CD4-positive, alpha-beta T cell treated with Interleukin-6 for 4 hours (primary cell): ENCODE data around the gene TGFB2.

ENCODE experiments used
- DNase-seq: peaks from one replicate; pipeline ENCODE4 v3.0.0-alpha.2; 2020; ENCODE audit warnings: mixed read lengths

Gene TGFB2

DNA sequence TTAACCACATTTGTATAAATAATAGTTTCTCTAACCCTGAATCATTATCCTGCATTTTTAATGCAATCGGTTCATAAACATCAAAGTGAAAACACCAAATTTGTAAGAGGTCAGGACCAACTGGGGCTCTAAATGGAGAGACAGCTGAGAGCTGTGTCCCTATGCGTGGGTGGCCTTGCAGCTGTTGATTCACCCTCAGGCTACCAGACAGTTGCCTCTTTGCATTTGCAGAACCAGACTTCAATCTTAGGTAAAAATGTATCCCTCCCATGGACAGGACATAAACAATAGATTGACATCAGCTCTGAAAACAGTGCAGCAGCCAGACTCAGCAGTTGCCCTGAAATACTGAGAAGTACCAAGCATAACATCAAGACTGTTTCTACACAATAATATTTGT, 8.8 kb upstream of the TGFB2 start:
- DNase-seq, result no peak

DNA sequence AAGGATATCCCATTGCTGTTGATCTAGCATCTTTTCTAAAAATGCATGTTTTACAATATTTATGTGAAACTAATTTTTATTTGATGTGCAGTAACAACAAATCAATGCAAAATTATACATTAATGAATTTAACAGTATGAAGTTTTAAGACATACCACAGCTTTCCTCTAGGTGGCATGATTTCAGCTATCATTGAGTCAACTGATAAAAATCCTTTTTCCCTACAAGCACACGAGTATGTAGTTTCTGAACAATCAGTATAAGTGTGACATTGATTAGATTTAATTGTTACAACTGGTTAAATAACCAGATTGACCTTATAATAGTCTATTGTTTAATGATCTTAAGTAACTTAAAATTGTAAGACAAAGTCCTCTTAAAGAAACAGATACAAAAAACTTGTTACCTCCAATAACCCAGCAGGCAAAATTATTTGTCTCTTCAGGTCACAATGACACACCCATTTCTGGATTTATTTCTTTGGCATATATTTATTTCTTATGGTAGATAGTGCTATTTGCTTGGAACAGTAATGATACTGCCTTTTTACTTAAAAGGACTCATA, 5.8 kb upstream of the TGFB2 start:
- no peak for DNase-seq

DNA sequence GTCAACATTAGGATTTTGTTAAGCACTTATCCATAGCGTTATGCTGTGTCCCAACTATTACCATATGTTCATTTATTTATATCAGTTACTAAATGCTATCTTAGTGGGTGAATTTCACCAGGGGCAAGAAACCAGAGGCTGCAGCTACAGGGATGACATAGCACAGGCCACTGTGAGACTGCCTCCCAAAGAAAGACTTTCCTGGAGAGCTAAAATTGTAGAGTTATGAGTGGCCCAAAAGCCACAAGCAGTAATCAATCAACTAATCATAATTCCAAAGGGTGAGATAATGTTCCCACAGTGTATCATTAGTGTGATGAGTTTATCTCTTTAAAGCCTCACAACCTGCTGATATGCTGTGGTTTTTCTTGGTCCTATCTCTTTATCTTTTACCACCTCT, 3.8 kb upstream of the TGFB2 start:
- no peak for DNase-seq

DNA sequence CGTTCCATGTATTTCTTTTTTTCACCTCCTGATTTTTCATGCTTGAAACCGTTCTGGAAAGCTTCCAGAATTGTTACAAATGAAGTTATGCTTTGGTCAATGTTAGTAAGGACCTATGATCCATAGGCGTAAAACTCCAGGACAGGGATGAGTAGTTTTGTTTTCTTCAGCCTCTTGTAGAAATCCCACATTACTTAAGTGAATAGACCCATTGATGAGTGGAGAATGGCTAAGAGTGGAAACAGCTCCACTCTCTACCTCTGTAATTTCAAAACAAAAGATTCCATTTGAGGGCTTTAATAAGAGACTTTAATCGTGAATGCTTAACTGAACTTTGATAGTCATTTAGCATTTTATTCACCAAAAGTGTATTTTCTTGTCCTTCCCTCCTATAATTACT, 3.0 kb upstream of the TGFB2 start:
- DNase-seq, result no peak

DNA sequence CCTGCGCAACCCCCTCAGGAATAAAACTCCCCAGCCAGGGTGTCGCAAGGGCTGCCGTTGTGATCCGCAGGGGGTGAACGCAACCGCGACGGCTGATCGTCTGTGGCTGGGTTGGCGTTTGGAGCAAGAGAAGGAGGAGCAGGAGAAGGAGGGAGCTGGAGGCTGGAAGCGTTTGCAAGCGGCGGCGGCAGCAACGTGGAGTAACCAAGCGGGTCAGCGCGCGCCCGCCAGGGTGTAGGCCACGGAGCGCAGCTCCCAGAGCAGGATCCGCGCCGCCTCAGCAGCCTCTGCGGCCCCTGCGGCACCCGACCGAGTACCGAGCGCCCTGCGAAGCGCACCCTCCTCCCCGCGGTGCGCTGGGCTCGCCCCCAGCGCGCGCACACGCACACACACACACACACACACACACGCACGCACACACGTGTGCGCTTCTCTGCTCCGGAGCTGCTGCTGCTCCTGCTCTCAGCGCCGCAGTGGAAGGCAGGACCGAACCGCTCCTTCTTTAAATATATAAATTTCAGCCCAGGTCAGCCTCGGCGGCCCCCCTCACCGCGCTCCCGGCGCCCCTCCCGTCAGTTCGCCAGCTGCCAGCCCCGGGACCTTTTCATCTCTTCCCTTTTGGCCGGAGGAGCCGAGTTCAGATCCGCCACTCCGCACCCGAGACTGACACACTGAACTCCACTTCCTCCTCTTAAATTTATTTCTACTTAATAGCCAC, 696 bp downstream of the TGFB2 start:
- DNase-seq, result peak; percentile 20

DNA sequence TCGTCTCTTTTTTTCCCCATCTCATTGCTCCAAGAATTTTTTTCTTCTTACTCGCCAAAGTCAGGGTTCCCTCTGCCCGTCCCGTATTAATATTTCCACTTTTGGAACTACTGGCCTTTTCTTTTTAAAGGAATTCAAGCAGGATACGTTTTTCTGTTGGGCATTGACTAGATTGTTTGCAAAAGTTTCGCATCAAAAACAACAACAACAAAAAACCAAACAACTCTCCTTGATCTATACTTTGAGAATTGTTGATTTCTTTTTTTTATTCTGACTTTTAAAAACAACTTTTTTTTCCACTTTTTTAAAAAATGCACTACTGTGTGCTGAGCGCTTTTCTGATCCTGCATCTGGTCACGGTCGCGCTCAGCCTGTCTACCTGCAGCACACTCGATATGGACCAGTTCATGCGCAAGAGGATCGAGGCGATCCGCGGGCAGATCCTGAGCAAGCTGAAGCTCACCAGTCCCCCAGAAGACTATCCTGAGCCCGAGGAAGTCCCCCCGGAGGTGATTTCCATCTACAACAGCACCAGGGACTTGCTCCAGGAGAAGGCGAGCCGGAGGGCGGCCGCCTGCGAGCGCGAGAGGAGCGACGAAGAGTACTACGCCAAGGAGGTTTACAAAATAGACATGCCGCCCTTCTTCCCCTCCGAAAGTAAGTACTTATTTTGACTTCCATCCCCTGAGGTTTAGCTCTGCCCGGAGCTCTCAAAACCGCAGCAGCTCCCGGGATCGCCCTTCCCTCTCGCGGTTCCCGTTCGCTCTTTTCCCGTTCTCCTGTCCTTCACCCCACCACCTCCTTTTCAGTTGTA, 1.5 kb downstream of the TGFB2 start:
- DNase-seq, result no peak

DNA sequence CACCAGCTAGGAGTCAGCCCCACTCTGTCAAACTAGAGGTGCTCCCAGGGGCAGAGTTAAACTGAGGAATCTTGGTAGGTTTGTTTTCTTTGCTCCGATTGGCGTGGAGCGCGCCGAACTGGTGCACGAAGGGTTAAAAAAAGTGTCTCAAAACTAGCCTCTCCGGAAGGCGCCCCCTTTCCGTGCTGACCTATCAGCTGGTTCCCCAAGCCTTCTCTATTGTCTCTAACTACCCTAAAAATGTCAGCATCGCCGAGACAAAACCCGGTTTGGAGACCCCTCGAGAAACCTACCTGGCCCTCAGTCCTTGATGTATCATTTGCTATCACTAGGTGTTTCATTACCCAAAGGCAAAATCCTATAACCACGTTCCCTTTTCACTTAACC, 2.2 kb downstream of the TGFB2 start:
- DNase-seq, result no peak

DNA sequence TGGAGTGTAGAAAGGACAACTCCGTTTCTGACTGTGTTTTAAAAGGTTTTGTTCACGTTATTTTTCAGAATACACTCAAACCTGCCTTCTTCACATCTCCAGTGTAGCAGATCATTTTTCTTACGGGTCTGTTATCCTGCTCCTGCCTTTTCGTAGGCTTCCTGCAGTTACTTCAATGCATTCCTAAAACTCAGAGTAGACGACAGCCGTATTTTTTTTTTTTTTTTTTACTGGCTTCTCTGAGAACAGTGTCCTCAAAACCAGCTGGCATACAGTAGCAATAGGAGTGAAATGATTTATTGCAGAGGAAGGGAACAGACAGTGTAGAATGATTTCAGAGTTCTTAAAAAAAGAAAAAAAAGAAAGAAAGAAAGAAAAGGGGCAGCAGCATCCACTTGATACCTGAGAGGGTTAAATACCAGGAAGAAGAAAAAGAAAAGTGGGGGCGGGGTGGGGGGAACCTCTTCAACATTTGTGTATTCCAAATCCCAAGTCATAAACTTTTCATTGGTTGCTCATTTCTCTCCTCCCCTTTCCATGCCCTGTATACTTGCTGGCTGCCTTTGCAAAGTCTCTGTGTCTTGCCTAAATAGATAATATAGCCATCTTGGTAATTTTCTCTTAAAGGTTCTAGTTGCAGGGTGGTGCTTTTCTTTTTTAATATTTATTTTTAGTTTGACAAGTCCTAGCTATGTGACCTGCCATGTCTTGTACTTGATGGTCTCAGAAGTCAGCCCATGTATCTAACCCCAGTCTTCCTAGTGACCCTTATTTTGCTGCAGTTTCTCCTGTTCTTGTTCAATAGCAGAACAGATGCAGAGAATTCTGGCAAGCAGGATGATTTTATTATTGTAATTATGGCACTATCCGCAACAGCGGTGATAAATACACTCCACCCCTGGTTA, 2.8 kb downstream of the TGFB2 start:
- DNase-seq, result no peak

DNA sequence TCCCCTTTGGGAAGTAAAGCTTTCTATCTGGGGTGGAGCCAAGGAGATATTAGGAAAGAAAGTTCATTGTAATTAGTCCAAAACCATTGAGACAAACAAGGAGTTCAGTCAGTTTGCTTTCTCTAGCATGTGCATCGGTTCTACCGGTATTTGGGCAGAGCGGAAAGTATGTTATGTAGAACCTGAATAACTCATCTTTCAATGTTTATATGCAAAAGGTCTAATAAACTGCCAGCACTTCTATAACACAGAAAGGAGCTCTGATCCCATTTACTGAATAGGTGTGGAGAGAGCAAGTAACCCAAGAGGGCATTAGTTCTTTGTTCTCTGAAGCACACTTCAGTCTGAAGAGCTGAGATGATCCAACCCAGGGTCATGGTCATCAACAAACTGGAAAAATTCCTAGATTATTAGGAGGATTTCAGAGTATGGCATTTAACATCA, 3.5 kb downstream of the TGFB2 start:
- DNase-seq, result no peak

DNA sequence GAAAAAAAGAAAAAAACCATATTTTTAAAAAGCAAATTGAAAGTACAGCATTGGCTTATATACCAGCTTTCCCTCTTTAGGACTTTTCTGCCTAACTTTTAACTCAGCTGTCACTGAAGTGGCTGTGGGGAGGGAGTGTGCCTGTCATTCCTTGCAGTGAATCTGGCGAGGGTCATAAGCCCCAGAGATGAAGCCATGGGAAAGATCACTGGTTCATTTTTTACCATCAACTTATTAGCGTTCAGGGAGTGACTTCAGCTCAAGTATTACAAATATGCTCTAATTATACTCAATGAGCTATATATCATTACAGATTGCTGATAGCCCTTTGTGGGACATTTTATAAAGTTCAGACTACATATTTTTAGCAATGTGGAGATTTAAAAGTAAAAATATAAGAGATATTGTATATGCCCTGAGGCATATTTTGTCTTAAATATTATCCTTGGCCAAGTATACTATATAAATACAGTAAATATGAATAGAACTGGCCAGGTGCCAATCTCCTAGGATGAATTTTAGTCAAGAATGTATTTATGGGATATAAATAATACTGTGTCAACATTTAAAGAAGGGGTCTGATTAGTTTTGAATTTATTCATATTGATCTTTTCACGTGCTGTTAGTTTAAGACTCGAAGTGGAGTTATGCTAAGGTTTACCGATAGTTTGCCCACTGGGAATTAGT, 4.4 kb downstream of the TGFB2 start:
- no peak for DNase-seq

DNA sequence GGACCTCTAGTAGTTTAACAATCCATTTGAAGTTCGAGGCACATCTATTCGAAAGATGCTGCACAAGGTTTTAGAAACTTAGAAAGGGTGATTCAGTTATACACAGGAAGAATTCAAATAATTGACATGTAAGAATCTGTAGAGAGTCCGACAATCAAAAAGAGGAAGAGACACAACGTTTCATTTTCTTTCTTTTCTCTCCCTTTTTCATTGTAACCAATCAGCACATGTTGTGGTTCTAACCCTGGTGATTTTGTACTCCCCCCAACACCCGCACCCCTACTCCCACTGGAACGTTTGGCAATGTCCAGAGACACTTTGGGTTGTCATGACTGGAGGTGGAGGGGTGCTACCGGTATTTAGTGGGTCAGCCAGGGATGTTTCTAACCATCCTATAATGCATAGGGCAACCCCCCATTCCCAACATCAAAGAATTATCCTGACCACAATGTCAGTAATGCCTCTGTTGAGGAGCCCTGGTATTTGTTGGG, 4.9 kb downstream of the TGFB2 start:
- DNase-seq, result no peak

DNA sequence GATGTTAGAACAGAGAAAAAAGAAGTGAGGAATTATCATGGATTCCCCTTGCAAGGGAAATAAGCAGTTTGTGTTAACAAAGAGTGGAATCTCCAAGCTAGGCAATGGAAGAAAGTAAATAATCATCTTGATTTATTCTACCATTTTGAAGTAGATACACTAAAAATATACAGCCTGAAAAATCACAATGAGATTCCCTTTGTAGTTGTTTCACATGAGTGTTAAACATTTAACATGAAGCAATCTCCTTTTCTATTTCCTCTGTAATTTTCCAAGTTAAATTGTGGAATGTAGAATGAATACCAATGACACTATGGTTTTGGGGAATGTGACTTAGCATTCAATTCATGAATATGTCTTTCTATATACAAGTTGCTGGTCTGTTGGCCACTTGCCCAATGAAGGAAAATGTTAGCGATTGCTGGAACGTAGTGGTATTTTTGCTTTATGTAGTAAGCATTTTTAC, 5.7 kb downstream of the TGFB2 start:
- no peak for DNase-seq

DNA sequence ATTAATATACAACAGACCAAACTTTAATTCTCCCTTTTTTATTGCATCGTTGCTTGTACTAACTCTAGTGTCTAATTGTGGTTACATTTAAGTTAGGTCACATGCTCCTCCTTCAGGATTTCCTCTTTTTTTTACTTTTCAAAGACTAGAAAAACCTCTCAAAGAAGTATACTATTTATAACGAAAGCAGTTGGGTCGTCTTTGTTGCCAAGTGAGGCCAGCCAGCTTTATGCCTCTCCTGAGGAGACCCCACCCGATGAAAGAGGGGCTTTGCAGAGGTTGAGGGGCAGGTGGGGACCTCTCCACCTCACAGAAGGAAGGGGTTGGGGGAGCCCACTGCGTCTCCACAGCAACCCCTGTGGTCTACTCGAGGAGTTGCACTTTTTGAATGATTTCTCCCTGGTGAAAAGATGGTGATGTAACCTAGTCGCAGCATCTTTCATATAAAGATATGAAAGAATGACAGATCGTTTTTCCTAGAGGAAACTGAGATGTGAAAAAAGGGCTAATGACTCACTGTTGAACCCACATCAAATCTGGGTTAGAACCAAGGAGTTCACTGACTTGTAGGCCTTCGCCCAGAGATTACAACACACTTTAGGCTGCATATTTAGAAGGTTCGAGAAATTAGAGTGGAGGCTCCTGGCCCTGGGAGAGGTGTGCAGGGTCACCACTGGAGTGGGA, 6.4 kb downstream of the TGFB2 start:
- DNase-seq, result peak; percentile 19

DNA sequence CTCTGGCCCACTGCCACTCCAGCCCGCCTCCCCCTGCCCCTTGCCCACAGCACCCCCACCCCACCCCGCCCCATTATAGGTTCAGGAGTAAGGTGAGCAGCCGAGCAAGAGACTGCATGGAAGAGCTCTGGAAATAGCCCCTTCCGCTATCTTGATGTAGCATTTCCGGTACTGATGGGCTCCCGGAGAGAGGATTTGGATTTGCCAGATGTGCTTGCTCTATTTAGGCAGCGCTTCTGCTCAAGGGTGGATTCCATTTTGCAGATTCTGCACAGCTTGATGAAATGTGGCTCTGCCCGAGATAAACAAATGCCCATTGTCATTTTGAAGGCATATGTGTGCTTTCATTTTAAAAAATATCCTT, 6.9 kb downstream of the TGFB2 start:
- no peak for DNase-seq

DNA sequence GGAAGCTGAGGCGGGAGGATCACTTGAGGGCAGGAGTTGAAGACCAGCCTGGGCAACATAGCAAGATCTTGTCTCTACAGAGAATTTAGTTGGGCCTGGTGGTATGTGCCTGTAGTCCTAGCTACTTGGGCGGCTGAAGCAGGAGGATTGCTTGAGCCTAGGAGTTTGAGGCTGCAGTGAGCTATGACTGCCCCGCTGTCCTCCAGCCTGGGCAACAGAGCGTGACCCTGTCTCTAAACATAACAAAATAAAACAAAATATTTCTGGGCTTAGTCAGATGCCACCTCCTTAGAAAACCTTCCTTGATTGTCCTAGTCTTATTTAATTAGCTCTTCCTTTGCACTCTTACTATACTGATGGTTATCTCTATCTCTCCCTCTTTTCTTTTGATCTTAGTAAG, 8.5 kb downstream of the TGFB2 start:
- no peak for DNase-seq

DNA sequence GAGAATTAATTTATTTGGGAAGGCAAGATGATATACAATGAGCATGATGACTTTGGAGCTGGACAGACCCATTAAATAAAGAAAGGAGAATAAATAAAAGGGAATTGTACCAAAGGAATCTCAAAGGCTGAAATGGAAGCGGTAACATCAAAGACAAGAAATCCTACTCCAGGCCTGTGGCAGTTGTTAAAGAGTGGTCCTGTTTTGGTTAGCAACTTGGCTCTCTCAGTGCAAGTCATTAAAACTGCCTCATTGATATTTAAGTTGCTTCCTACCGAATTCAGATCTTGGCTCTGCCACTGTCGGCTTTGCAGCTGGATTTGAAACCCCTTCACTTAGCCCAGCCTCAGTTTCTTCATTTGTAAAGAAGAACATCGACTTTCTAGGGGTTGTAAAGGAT, 10.1 kb downstream of the TGFB2 start:
- no peak for DNase-seq

DNA sequence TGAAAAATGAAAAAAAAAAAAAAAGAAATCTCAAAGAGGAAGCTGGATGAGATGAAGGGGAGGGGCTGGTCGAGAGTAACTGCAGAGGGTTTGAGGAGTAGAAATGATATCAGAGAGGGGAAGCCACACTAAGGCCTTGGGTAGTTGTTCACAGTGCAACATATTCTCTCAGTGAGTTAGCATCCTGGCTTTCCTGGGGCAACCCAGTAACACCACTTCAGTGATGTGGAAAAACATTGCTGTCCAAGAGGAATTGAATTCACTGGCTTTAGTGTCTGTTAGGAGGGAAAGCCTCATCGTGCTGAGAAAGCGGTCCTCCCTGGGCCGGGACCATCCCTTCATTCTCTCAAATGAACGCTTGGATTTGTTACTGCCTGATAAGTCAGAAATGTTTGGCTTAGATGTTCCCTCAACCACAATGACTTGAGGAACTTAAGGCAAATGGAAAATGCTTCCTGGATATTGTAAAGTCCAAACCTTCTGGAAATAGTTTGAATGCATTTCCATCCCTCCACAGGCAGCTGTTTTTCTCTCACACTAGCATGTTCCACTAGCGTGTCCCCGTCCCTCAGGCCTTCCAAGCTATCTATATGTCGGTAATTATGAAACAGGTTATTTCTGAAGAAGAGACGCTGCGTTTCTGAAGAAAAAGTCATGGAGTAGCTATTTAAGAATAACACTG, 12.2 kb downstream of the TGFB2 start:
- no peak for DNase-seq

DNA sequence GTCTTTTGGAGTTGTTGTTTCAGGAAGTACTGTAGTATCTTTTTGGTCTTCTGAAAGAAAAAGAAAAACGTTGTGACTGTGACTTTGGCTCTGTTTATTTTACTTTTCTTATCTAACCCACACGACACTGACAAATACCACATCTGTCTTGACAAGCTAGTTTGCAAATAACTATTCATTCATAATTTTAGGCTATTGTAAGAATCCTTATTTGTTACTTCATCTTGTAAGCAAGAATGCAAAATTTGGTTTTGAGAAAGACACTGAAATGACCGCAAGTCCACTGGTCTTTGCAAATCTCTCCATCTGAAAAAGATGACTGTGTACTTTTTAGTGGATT, 12.7 kb downstream of the TGFB2 start:
- DNase-seq, result no peak

DNA sequence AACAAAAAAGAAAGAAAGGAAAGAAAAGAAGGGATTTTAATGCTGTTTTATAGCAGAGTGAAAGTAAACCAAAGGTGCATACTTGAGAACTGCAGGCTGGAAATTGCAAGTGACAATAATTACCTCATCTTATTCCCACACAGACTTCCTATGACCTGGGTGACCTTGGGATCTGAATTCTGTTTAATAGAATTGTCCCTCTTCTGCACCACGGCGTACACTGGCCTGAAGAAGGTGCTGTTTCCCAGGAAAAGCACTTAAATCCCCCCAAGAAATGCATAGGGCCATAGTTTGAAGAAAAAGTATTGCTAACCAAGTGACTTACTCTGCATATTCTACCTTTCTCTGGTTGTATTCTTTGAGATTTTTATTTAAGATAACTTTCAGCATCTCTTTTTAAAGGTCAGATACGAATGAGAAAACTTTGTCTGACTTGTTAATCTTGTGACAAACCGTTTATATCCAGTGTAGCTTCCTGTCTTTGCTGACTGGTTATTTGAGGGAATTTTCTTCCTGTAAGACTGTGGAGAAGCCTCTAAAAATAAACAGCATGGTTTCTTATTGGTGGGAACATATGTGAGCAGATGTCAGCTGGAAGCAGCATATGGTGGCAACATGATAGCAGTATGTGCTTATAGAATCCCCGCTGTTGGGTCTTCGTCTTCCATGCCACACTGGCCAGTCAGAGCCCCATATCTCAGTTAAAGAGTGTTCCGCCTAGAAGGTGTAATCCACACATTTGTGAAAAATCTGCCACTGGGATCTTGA, 16.3 kb downstream of the TGFB2 start:
- DNase-seq, result no peak

DNA sequence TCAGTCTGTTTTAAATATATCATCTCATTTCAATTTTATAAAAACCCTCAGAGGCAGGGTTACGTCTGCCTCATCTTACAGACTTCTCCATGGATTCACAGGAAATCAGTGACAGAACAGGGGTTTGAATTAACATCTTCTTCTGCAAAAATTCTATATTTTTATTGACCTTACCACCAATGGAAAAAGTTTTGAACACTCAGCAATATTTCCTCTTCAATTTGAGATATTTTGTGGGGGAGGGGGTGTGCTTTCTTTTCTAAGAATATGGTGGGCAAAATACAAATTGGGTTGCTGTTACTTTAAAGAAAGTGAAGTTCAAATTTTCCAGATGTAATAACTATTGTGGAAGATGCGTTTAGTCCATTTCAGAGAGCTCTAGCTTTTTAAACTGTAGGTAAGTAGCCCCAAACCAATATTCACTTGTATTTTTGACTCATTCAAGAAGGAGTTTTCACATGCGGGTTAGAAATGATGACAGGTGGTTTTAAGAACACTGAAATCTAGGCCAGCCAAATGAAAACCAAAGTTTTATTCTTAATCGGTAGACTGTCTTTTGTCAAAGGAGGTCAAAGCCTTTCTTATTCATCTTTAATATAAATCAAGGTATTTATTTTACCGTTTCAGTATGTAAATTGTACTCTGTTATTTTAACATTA, 17.4 kb downstream of the TGFB2 start:
- no peak for DNase-seq
